GM12891 (cell line): ENCODE measurements around the gene BCL7B.
"Not testable (repeated sequence)": the region's sequence is repeated elsewhere in the genome, so short reads cannot be mapped to it uniquely, and the experiment has no call there.

ENCODE experiments used
- DNase-seq: peaks from one replicate; pipeline ENCODE4 v3.0.0; 2011; ENCODE audit warnings: low spot score; ENCODE audit not compliant: insufficient read length
- FAIRE-seq: peaks from 2 replicates; lab custom pipeline; 2011; peaks lifted over from hg19 to GRCh38; lab: Jason Lieb, UNC
- PAX5 ChIP-seq: IDR thresholded peaks from 2 replicates; pipeline ENCODE4 v1.6.1; 2011; ENCODE audit warnings: low read length, moderate library complexity, mild to moderate bottlenecking; ENCODE audit not compliant: insufficient read depth, severe bottlenecking
- POLR2A ChIP-seq: IDR thresholded peaks from 2 replicates; pipeline ENCODE4 v1.6.1; 2011; ENCODE audit warnings: low read depth, low read length, control low read depth
- POLR2AphosphoS5 ChIP-seq: IDR thresholded peaks from 2 replicates; pipeline ENCODE4 v1.6.1; 2011; ENCODE audit warnings: low read depth, low read length, control low read depth
- POU2F2 ChIP-seq: IDR thresholded peaks from 2 replicates; pipeline ENCODE4 v1.6.1; 2011; ENCODE audit warnings: low read depth, mild to moderate bottlenecking, control low read depth, low read length, moderate library complexity
- SPI1 ChIP-seq: IDR thresholded peaks from 2 replicates; pipeline ENCODE4 v1.6.1; 2011; ENCODE audit warnings: low read depth, low read length, control low read depth
- TAF1 ChIP-seq: IDR thresholded peaks from 2 replicates; pipeline ENCODE4 v1.6.1; 2011; ENCODE audit warnings: low read depth, low read length, control low read depth

Gene BCL7B

GRCh38 chr7:73536479-73536878 is 21.0 kb downstream of the BCL7B start:
- FAIRE-seq (no peak), DNase-seq (no peak)
- TF ChIP-seq POLR2AphosphoS5 = no peak
- TF ChIP-seq PAX5 = no peak
- TF ChIP-seq TAF1 = no peak
- TF ChIP-seq SPI1 = no peak
- no peak for TF ChIP-seq POU2F2
- no peak for TF ChIP-seq POLR2A

- DNase-seq, FAIRE-seq: not testable (repeated sequence)
Observed at GRCh38 chr7:73535918-73536317, 21.6 kb downstream of the BCL7B start.

- DNase-seq = no peak
- no peak for TF ChIP-seq TAF1
- TF ChIP-seq POU2F2 = no peak
- TF ChIP-seq POLR2AphosphoS5 = no peak
- no peak for TF ChIP-seq PAX5
- FAIRE-seq = peak; percentile 98
Observed at GRCh38 chr7:73533742-73534141, 23.7 kb downstream of the BCL7B start.

DNA sequence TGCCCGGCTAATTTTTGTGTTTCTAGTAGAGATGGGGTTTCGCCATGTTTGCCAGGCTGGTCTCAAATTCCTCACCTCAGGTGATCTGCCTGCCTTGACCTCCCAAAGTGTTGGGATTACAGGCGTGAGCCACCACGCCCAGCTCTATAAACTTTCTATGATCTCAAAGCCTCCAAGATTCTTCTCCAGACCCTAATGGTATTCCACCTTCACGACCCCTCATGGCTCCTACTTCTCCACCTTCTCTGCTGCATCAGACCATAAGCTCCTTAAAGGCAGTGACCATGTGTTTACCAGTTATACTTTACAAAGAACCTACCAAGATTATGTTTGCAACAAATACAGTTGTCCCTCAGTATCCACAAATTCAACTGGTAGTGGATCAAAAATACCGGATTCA is 25.3 kb downstream of the BCL7B start:
- TF ChIP-seq TAF1 = no peak
- DNase-seq (no peak), FAIRE-seq (no peak)

DNA sequence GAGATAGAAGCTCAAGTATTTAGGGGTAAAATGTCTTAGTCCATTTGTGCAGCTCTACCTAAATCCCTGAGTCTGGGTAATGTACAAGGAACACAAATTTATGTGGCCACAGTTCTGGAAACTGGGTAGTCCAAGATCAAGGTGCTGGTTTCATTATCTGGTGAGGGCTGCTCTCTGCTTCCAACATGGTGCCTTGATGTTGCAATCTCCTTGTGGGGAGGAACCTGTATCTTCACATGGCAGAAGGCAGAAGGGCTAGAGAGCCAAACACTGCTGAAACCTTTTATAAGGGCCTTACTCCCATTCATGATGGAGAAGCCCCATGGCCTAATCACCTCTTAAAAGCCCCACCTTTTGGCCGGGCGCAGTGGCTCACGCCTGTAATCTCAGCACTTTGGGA is 26.7 kb downstream of the BCL7B start:
- no peak for FAIRE-seq
- DNase-seq = no peak
- TF ChIP-seq POLR2A = no peak
- TF ChIP-seq TAF1 = no peak
- TF ChIP-seq SPI1 = no peak
- no peak for TF ChIP-seq POLR2AphosphoS5
- no peak for TF ChIP-seq PAX5
- TF ChIP-seq POU2F2 = no peak

GRCh38 chr7:73526896-73527821 is 30.3 kb downstream of the BCL7B start:
- FAIRE-seq = peak; percentile 5
- no peak for DNase-seq

DNA sequence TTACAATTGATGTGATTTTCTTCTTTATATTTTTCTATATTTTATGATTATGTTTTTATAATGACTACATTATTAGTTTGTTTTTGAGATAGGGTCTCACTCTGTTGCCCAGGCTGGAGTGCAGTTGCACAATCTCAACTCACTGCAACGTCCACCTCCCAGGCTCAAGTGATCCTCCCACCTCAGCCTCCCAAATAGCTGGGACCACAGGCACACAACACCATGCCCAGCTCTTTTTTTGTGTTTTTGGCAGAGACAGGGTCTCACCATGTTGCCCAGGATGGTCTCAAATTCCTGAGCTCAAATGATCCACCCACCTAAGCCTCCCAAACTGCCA is 31.4 kb downstream of the BCL7B start:
- FAIRE-seq = not testable (repeated sequence)

More at GRCh38 chr7:73526896-73527821, 30.3 kb downstream of the BCL7B start:
- TF ChIP-seq PAX5 (no peak), TAF1 (no peak), SPI1 (no peak), POU2F2 (no peak), POLR2AphosphoS5 (no peak), POLR2A (no peak)

DNA sequence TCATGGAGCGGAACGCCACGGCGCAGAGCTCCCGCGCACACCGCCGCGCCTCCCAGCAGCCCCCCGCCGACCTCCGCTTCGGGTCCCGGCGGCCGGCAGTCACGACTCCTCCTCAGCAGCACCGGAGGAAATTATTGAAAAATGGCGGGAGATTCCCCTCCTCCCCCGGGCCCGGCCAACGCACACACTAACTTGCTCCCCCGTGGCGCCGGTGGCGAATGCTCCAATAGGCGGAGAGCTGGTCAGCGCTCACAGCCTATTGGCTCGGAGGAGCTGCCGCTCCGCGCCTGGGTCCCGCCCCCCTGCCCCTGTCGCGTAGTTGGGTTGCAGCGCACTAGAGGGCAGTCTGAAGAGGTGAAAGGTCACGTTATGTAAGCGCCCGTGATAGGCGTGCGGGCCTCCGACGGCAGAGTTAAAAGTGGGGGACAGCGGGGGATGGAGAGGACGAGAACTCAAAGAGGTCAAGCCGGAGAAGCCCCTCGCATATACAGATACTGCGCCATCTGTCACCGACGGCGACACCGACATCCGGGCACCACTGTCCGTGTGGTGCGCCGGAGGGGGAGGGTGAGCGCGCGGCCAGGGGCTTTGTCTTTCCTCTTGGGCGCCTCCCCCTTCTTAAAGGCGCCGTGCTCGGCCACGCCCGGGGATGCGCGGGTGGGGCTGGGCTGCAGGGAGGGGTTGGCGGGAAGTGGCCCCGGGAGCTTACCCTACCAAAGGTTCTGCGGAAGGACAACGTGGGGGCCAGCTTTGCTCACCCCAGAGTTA is 35.2 kb downstream of the BCL7B start, which contains the start of gene BAZ1B:
TSS of gene BAZ1B (minus strand) at position 189 of the 768 bp plus-strand sequence. CDS start 360 bp downstream, outside the sequence.
- peak; percentile 58 for TF ChIP-seq TAF1
- TF ChIP-seq POU2F2 = no peak
- peak; percentile 79 for TF ChIP-seq POLR2A
- peak; percentile 61 for TF ChIP-seq POLR2AphosphoS5
- no peak for TF ChIP-seq PAX5
- TF ChIP-seq SPI1 = no peak
- peak; percentile 95 for DNase-seq
- FAIRE-seq = peak; percentile 99

More for the DNA sequence above, 31.4 kb downstream of the BCL7B start:
- not testable (repeated sequence) for DNase-seq

- DNase-seq (peak; percentile 51), FAIRE-seq (no peak)
- TF ChIP-seq POU2F2 (no peak), PAX5 (peak; percentile 2)
Observed at GRCh38 chr7:73521636-73522104, 35.8 kb downstream of the BCL7B start.
